GM12878 (cell line): ENCODE results near the gene MB. TPM values are rescaled to one million over a fixed set of nuclear protein-coding genes. Genes with fewer than 3 reads are reported as not detected.

Source experiments
- ATAC-seq: fragments of 200-7000 bp; cut with Tn5 transposase; 3 replicates; pipeline ENCODE4 v1.9.1; 2020; ENCODE audit warnings: mild to moderate bottlenecking, moderate library complexity
- BruUV-seq: library from RNA; stranded (reverse); fragments of 400-500 nt; replicated peaks from 2 replicates; lab custom pipeline; 2021; lab: Mats Ljungman, UMichigan
- CTCF ChIA-PET: fragments of 300-600 bp; sonication (Branson Sonifier 250); formaldehyde crosslinking; extraction: SDS; loops from one replicate; lab custom pipeline; 2021; ENCODE audit warnings: inconsistent platforms; lab: Yijun Ruan, JAX
- POLR2A ChIA-PET: fragments of 350-600 bp; formaldehyde crosslinking; extraction: SDS; loops from one replicate; lab custom pipeline; 2021; ENCODE audit warnings: inconsistent platforms; lab: Charles Lee
- RAD21 ChIA-PET: fragments of 300-600 bp; sonication (Branson Sonifier 250); formaldehyde crosslinking; loops from one replicate; lab custom pipeline; 2023; ENCODE audit warnings: antibody characterized with exemption; ENCODE audit not compliant: unreplicated experiment; lab: Charles Lee
- SMC1A ChIA-PET: fragments of 300-600 bp; sonication (Branson Sonifier 250); formaldehyde crosslinking; loops from one replicate; lab custom pipeline; 2023; ENCODE audit not compliant: unreplicated experiment, uncharacterized antibody; lab: Charles Lee
- DNase-seq: peaks from one replicate; pipeline ENCODE4 v3.0.0-alpha.2; 2011; ENCODE audit warnings: low read depth, low spot score
- FAIRE-seq: peaks from 3 replicates; lab custom pipeline; 2011; peaks lifted over from hg19 to GRCh38; lab: Jason Lieb, UNC
- H2AFZ ChIP-seq: 2 replicates; pipeline ENCODE4 v1.6.0; 2011; ENCODE audit warnings: low read depth, low read length, control low read depth; ENCODE audit not compliant: control insufficient read depth
- H3K27ac ChIP-seq: 2 replicates; pipeline ENCODE4 v1.5.1; 2011; ENCODE audit warnings: control low read depth; ENCODE audit not compliant: control insufficient read depth, insufficient read depth
- H3K27me3 ChIP-seq, 2 experiments: replicated peaks in 1 of 2; 2 replicates each; pipeline versions ENCODE4 v1.6.0 to v1.6.1; 2011; ENCODE audit warnings: low read length in 1 of 2; ENCODE audit not compliant: control insufficient read depth in 2 of 2, insufficient read depth in 2 of 2
- H3K36me3 ChIP-seq, 2 experiments: 2 replicates each; pipeline ENCODE4 v1.5.1; 2011; ENCODE audit warnings: low read length in 1 of 2; ENCODE audit not compliant: control insufficient read depth in 2 of 2, insufficient read depth in 2 of 2
- H3K4me1 ChIP-seq: 2 replicates; pipeline ENCODE4 v1.6.1; 2011; ENCODE audit warnings: mild to moderate bottlenecking, low read length, moderate library complexity, mixed read lengths; ENCODE audit not compliant: control insufficient read depth, insufficient read depth
- H3K4me2 ChIP-seq: 2 replicates; pipeline ENCODE4 v1.6.0; 2011; ENCODE audit warnings: control low read depth; ENCODE audit not compliant: control insufficient read depth, insufficient read depth
- H3K4me3 ChIP-seq: fragments of 200-600 bp; sonication (generic); 2 replicates; pipeline ENCODE4 v1.5.1; 2016
- H3K79me2 ChIP-seq: 2 replicates; pipeline ENCODE4 v1.6.0; 2011; ENCODE audit warnings: low read length; ENCODE audit not compliant: control insufficient read depth, insufficient read depth
- H3K9ac ChIP-seq: 2 replicates; pipeline ENCODE4 v1.8.0; 2011; ENCODE audit warnings: low read length, control low read depth, mixed read lengths; ENCODE audit not compliant: control insufficient read depth, insufficient read depth
- H3K9me3 ChIP-seq: replicated peaks from 3 replicates; pipeline ENCODE4 v1.5.1; 2011; ENCODE audit warnings: mild to moderate bottlenecking, low read length; ENCODE audit not compliant: control insufficient read depth, insufficient read depth
- H4K20me1 ChIP-seq: 2 replicates; pipeline ENCODE4 v1.6.0; 2011; ENCODE audit not compliant: control insufficient read depth, insufficient read depth
- BACH1 ChIP-seq: fragments of 450-650 bp; IDR thresholded peaks from 2 replicates; pipeline ENCODE4 v1.6.1; 2017; ENCODE audit warnings: mild to moderate bottlenecking, borderline replicate concordance
- CBFB ChIP-seq: IDR thresholded peaks from 2 replicates; pipeline ENCODE4 v1.6.1; 2016; ENCODE audit warnings: antibody characterized with exemption, low read depth
- EP300 ChIP-seq, 2 experiments: fragments of 150-350 bp in 1 of 2; IDR thresholded peaks; 2 replicates each; pipeline ENCODE4 v1.6.1; 2011 to 2012; ENCODE audit warnings: low read depth in 2 of 2, low read length in 2 of 2, borderline replicate concordance in 1 of 2, improper control_type of control experiment in 1 of 2, inconsistent platforms in 1 of 2; ENCODE audit not compliant: control insufficient read depth in 1 of 2
- FOS ChIP-seq: IDR thresholded peaks from 3 replicates; pipeline ENCODE4 v1.6.1; 2011; ENCODE audit warnings: borderline replicate concordance; ENCODE audit not compliant: insufficient read length; ENCODE audit errors: extremely low read depth
- HCFC1 ChIP-seq: fragments of 150-350 bp; IDR thresholded peaks from 2 replicates; pipeline ENCODE4 v1.6.1; 2014; ENCODE audit warnings: low read length
- IKZF2 ChIP-seq, 2 experiments: fragments of 450-650 bp; IDR thresholded peaks; 2 replicates each; pipeline ENCODE4 v1.6.1; 2017; ENCODE audit warnings: mild to moderate bottlenecking in 2 of 2, moderate library complexity in 2 of 2
- MTA2 ChIP-seq: fragments of 450-650 bp; IDR thresholded peaks from 2 replicates; pipeline ENCODE4 v1.6.1; 2016; ENCODE audit warnings: low read depth, mild to moderate bottlenecking, moderate library complexity
- NFIC ChIP-seq: IDR thresholded peaks from 2 replicates; pipeline ENCODE4 v1.6.1; 2012; ENCODE audit warnings: low read depth, mild to moderate bottlenecking, inconsistent platforms, low read length, moderate library complexity
- NFXL1 ChIP-seq: fragments of 450-650 bp; IDR thresholded peaks from 2 replicates; pipeline ENCODE4 v1.6.1; 2017; ENCODE audit warnings: antibody characterized with exemption, mild to moderate bottlenecking, borderline replicate concordance
- NRF1 ChIP-seq: conservative IDR thresholded peaks from 2 replicates; pipeline ENCODE4 v1.6.1; 2011; ENCODE audit warnings: mild to moderate bottlenecking, low read depth, low read length, improper control_type of control experiment
- SIN3A ChIP-seq: IDR thresholded peaks from 2 replicates; pipeline ENCODE4 v1.6.1; 2012; ENCODE audit warnings: low read depth, low read length, improper control_type of control experiment
- SMARCA5 ChIP-seq: fragments of 450-650 bp; IDR thresholded peaks from 2 replicates; pipeline ENCODE4 v1.6.1; 2017; ENCODE audit warnings: mild to moderate bottlenecking
- ZNF622 ChIP-seq: fragments of 450-650 bp; IDR thresholded peaks from 2 replicates; pipeline ENCODE4 v1.6.1; 2017; ENCODE audit warnings: mild to moderate bottlenecking, inconsistent platforms
- WGBS: methylation state at CpG from one replicate; pipeline ENCODE4 v1.1.6; 2016; ENCODE audit warnings: low lambda C conversion rate; ENCODE audit not compliant: insufficient replicate concordance, insufficient coverage; ENCODE audit errors: missing lambda C conversion rate; 5-methylcytosine and 5-hydroxymethylcytosine counted together
- in situ Hi-C: fragments of 300-500 bp; cut with MboI; formaldehyde crosslinking; loops from 9 replicates; pipeline ENCODE4 v1.14.3; 2018; ENCODE audit warnings: mixed read lengths
- intact Hi-C: fragments of 100-400 bp; cut with micrococcal nuclease; formaldehyde crosslinking; loops from one replicate; pipeline ENCODE4 v1.14.2; 2022; ENCODE audit not compliant: unreplicated experiment
- polyA plus RNA-seq, 11 experiments: library from polyadenylated mRNA; depleted of rRNA in 4 of 11; unstranded in 6 of 11; stranded (reverse) in 5 of 11; fragments of >200 nt; fragmentation: Nextera tagmentation in 4 of 11; fragmentation: Illumina TruSeq in 1 of 11; extraction: Ambion mirVana in 4 of 11; extraction: Trizol in 1 of 11; gene quantifications; 1 replicate in 1 of 11; 2 replicates in 10 of 11; pipeline versions ENCODE4 v1.2.1 to v1.2.3, GENCODE V29; 2011 to 2016; ENCODE audit warnings: inconsistent platforms in 2 of 11, missing spikeins in 2 of 11, low read depth in 1 of 11
- total RNA-seq, 4 experiments: library from RNA; depleted of rRNA in 3 of 4; stranded (reverse); fragments of >200 nt in 3 of 4; fragmentation: Illumina TruSeq in 1 of 4; extraction: Trizol in 1 of 4; gene quantifications; 2 replicates each; pipeline versions ENCODE4 v1.2.1 to v1.2.3, GENCODE V29; 2013 to 2021
- TF ChIP-seq, protein P1 (sequence below), 3 experiments: IDR thresholded peaks in 2 of 3; conservative IDR thresholded peaks in 1 of 3; 2 replicates each; pipeline ENCODE4 v1.5.1; 2011; ENCODE audit warnings: low read depth in 3 of 3, low read length in 3 of 3, mild to moderate bottlenecking in 3 of 3, control low read depth in 2 of 3, moderate library complexity in 2 of 3, inconsistent platforms in 1 of 3, mixed read lengths in 1 of 3; ENCODE audit not compliant: control insufficient read depth in 2 of 3, insufficient read depth in 1 of 3; ENCODE audit errors: extremely low read depth in 1 of 3
- TF ChIP-seq, protein P2 (sequence below): IDR thresholded peaks from 2 replicates; pipeline ENCODE4 v1.6.1; 2011; ENCODE audit warnings: low read depth, low read length, improper control_type of control experiment, borderline replicate concordance
- TF ChIP-seq, protein P3 (sequence below): fragments of 150-350 bp; IDR thresholded peaks from 2 replicates; pipeline ENCODE4 v1.6.1; 2014; ENCODE audit warnings: mild to moderate bottlenecking, low read depth, low read length

Gene MB
- total and polyA plus RNA-seq, 10 of the 15 experiments (the other 5 are each of a cell fraction or from before 2014, with no cell fraction given): 0.09 to 0.41 (median 0.23) TPM; not detected in 3

DNA sequence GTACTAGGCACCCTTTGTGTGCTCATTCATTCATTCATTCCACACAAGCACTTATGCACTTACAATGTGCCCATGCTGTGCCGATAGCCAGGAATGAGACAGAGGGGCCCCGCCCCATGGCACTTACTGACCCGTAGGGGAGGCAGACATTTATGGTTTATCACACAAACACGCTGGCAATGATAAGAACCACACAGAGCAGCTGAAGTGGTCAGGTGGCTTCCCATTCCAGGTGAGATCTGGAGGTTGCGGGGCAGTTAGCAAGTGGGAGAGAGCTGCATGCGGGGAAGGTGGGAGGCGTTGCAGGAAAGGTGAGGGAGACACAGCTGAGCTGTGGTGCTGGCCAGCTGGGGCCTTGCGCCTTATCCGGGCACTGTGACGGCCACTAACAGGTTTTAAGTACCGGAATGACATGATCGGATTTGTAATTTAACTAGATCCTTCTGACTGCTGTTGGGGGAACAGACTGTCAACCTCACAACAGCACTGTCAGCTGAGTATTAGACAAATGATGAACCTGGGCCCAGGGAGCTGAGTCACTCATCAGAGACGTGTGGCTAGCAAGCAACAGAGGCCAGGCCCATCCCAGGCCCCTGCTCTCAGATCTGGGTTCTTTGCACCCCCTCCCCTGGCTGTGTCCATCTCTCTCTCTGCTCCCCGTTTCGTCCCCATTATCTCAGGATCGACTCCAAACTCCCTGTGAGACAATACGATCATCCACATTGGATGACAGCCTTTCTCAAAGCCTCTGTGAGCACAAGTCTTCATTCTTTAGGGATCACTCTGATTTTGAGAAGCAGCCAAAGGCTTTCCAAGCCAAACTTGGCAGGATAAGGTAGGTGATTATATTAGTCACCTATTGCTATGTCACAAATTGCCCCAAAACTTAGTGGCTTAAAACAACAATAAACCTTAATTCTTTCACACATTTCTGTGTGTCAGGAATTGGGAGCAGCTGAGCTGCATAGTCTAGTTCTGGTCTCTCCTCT lies 48.1 kb downstream of the MB start (continued):
- TF ChIP-seq, protein P1, sequence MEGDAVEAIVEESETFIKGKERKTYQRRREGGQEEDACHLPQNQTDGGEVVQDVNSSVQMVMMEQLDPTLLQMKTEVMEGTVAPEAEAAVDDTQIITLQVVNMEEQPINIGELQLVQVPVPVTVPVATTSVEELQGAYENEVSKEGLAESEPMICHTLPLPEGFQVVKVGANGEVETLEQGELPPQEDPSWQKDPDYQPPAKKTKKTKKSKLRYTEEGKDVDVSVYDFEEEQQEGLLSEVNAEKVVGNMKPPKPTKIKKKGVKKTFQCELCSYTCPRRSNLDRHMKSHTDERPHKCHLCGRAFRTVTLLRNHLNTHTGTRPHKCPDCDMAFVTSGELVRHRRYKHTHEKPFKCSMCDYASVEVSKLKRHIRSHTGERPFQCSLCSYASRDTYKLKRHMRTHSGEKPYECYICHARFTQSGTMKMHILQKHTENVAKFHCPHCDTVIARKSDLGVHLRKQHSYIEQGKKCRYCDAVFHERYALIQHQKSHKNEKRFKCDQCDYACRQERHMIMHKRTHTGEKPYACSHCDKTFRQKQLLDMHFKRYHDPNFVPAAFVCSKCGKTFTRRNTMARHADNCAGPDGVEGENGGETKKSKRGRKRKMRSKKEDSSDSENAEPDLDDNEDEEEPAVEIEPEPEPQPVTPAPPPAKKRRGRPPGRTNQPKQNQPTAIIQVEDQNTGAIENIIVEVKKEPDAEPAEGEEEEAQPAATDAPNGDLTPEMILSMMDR (IDR thresholded peaks at IDR 0.05 in 2 of 3, conservative IDR thresholded peaks at IDR 0.05 in 1 of 3; ENCODE audit: control insufficient read depth in 2 of 3, extremely low read depth in 1 of 3, insufficient read depth in 1 of 3, low read depth in 3 of 3, low read length in 3 of 3): no peak
- no peak for TF ChIP-seq NFIC

DNA sequence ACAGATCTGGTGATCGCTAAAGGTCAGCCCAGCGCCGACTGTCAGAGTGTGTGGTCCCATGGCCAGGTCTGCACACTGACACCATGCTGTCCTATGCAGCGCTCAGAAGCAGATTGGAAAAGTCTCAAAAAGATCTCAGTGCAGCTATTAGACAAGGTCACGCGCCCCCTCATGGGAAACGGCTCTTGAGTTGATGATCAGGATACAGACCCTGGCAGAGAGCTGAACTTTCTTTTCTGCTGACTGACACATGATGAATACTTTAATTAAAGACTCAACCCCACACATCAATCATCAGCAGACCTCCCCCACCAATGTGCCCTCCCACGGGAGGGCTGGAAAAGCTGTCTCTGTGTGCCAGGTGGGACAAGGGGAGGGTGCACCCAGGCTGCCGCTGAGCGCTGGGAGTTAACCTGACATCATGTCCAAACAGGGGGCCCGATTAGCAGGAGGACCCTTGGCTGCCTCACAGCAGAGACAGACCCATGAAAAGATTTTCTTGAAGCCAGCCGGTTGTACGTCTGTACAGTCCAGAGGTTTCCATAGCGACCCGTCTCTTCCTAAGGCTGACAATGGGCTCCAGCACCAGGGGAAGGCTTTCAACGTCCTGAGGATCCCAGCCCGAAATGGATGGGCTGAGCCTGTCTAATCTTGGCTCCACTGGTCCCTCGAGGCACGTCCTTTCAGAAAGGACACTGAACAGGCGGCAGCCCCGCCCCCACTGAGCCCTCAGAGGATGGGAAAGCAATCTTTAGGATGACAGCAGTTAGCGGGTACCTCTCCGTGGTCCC lies 49.6 kb downstream of the MB start:
- 52% methylated on average over 23 of the region's 23 CpGs for WGBS
- FAIRE-seq: no peak
- Histone ChIP-seq H3K4me1 (no peaks in the 10 kb centered on the region), H3K27ac (no peak overlapping the region), H3K4me3 (no peak overlapping the region), H3K4me2 (no peak overlapping the region), H3K27me3 (peaks cover 0 to 4% of the 10 kb centered on the region in 2 experiments; a peak in 3 of 4 replicates), H3K9me3 (no peaks in the 10 kb centered on the region), H3K36me3 (no peaks in the 10 kb centered on the region), H3K9ac (no peak overlapping the region), H4K20me1 (no peaks in the 10 kb centered on the region), H3K79me2 (no peaks in the 10 kb centered on the region), H2AFZ (no peak overlapping the region)
- intact Hi-C loops: no loop called here
- no peak for DNase-seq
- ChIA-PET RAD21 (no interaction called here), POLR2A (no interaction called here), CTCF (no interaction called here), SMC1A (no interaction called here)
- in situ Hi-C loops: no loop called here
- ATAC-seq: no peak
- no TSS peak for BruUV-seq
- TF ChIP-seq SIN3A: no peak
- no peak for TF ChIP-seq CBFB
- TF ChIP-seq NRF1: no peak
- no peak for TF ChIP-seq NFXL1
- no peak for TF ChIP-seq HCFC1
- TF ChIP-seq BACH1: no peak
- TF ChIP-seq IKZF2 (IDR thresholded peaks at IDR 0.05): no peak
- TF ChIP-seq, protein P2, sequence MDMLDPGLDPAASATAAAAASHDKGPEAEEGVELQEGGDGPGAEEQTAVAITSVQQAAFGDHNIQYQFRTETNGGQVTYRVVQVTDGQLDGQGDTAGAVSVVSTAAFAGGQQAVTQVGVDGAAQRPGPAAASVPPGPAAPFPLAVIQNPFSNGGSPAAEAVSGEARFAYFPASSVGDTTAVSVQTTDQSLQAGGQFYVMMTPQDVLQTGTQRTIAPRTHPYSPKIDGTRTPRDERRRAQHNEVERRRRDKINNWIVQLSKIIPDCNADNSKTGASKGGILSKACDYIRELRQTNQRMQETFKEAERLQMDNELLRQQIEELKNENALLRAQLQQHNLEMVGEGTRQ: no peak
- TF ChIP-seq SMARCA5: no peak
- TF ChIP-seq, protein P3, sequence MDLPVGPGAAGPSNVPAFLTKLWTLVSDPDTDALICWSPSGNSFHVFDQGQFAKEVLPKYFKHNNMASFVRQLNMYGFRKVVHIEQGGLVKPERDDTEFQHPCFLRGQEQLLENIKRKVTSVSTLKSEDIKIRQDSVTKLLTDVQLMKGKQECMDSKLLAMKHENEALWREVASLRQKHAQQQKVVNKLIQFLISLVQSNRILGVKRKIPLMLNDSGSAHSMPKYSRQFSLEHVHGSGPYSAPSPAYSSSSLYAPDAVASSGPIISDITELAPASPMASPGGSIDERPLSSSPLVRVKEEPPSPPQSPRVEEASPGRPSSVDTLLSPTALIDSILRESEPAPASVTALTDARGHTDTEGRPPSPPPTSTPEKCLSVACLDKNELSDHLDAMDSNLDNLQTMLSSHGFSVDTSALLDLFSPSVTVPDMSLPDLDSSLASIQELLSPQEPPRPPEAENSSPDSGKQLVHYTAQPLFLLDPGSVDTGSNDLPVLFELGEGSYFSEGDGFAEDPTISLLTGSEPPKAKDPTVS: no peak
- no peak for TF ChIP-seq MTA2
- TF ChIP-seq ZNF622: no peak
- TF ChIP-seq FOS: no peak
- no peak for TF ChIP-seq EP300 (IDR thresholded peaks at IDR 0.05; ENCODE audit: borderline replicate concordance in 1 of 2, control insufficient read depth in 1 of 2, low read depth in 2 of 2, low read length in 2 of 2)
